GM12873 (cell line): ENCODE measurements around the gene AGTRAP.

ENCODE experiments used
- CTCF ChIP-seq: IDR thresholded peaks from 2 replicates; pipeline ENCODE4 v1.5.1; 2012; ENCODE audit warnings: low read depth, mild to moderate bottlenecking, moderate library complexity, low read length, control low read depth; ENCODE audit not compliant: insufficient read depth; ENCODE audit errors: missing control alignments

Gene AGTRAP

DNA sequence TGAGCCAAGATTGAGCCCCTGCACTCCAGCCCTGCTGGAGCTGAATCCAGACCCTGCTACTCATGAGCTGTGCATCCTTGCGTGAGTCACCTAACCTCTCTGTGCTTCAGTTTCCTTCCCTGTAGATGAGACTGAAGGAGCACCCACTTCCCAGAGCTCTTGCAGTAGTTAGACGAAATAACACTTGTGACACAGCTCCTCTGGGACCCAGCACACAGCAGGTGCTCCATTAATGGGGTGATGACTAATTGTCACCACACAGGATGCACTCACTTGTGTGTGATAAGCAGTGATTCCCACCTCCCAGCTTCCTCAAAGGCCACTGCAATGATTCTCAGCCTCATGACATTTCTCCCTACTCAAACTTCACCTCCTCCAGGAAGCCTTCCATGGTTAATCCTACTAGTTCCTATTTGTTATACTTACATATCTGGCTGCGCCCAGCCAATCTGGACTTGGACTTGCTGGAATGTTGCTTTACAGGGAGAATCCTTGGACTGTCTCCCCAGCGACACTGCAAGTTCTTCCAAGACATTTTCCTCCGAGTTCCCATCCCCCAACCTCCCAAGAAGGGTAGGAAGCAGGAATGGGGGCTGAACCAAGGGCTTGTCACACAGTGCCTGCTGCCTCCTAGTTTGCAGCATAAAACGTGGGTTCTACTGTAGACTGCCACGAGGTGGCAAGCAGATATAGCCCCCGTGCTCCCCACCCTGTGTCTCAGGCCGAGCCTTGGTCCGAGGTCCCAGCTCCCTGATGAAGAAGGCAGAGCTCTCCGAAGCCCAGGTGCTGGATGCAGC is 27.2 kb upstream of the AGTRAP start:
- TF ChIP-seq CTCF, result no peak

- no peak for TF ChIP-seq CTCF
Observed at GRCh38 chr1:11711490-11711889, 24.4 kb upstream of the AGTRAP start.

DNA sequence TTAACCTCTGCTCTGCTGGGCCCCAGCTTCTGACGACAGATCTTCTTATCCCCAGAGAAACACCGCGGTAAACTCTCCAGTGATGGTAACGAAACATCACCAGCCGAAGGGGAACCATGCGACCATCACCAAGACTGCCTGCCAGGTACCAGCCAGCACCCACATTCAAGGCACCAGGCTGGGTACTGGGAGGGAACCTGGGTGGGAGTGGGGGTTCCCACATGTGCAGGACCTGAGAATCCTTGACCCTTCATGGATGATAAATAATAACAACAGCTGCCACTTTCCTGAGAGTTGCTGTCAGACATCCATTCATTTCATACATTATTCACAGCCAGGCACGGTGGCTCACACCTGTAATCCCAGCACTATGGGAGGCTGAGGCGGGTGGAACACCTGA is 23.7 kb upstream of the AGTRAP start:
- TF ChIP-seq CTCF, result no peak

DNA sequence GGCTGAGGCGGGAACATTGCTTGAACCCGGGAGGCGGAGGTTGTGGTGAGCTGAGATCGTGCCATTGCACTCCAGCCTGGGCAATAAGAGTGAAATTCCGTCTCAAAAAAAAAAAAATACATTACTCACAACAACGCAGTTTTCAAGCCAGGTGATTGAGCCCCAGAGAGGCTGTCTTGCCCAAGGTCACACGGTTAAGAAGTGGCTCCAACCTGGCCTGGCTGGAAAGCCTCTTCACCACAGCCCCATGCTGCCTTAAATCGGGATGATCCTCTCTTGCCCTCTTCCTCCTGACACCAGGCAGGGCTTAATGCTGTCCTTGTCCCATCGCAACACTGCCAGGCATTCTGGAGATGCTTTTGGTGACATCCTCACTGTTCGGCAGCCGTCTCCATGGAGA is 22.8 kb upstream of the AGTRAP start:
- no peak for TF ChIP-seq CTCF

DNA sequence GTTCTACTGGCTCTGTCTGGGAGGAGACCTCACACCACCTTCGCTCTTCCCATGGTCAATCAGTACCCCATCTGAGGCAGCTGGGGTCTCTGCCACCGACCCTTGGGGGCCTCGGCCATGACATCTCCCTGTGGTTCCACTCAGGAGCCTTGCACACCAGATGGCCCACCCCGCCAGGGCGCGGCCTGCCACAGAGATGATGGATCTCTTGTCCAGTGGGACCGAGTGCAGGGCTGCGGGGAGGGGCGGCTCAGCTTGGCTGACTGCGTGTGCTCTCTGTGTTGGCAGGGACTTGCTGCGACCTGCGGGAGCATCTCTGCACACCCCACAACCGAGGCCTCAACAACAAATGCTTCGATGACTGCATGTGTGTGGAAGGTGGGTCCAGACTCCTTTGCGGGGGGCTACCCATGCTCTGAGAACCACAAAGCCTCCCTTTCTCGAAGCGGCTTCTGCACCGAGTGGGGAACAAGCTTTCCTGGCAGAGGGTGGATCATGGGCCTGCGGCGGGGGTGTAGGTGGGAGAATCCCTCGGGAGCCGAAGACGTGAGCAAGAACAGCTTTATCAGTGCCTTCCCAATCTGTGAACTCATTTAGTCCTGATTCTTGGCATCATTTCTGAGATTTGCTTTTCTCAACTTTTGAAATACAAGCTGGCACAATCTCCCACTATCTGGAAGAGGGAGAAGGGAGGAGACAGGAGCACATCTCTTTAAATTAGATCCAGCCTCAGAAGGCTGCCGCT is 20.9 kb upstream of the AGTRAP start:
- no peak for TF ChIP-seq CTCF

DNA sequence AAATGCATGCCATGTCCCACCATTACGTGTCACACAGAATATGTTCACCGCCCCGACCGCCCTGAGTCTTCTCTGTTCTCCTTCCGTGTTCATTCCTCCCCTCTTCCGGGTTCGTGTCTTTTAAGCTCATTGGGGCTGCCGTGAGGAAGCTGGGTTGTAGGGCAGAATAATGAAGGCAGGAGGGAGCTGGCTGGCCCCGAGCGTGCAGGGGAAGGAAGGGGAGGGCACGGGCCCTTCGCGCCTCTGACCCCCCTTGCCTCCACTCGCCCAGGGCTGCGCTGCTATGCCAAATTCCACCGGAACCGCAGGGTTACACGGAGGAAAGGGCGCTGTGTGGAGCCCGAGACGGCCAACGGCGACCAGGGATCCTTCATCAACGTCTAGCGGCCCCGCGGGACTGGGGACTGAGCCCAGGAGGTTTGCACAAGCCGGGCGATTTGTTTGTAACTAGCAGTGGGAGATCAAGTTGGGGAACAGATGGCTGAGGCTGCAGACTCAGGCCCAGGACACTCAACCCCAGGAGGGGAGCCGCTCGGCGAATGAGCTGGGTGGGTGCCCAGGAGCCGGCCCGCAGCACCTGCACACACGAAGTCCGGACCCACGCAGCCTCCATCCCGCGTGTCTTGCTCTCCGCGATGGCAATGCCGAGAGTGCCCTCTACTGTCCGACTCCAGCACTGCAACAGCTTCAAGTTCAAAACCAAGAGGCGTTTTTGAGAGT is 16.5 kb upstream of the AGTRAP start:
- TF ChIP-seq CTCF, result peak; percentile 96

- no peak for TF ChIP-seq CTCF
Observed at GRCh38 chr1:11720033-11720376, 15.9 kb upstream of the AGTRAP start.
